Omental fat pad (tissue), 4 donors: ENCODE data around the gene MRM3. TPM values are rescaled to one million over a fixed set of nuclear protein-coding genes. Genes with fewer than 3 reads are reported as not detected.
"Not testable (repeated sequence)": the region's sequence is repeated elsewhere in the genome, so short reads cannot be mapped to it uniquely, and the experiment has no call there.

Experiments used
- ATAC-seq: fragments of 150-250 bp; one replicate; pipeline ENCODE4 v1.9.1; 2016; ENCODE audit warnings: mild to moderate bottlenecking, moderate library complexity; ENCODE audit not compliant: low FRiP score
- DNase-seq: peaks from one replicate; pipeline ENCODE4 v3.0.0-alpha.2; 2019; ENCODE audit warnings: low spot score
- CTCF ChIP-seq, 3 donors: fragments of 450-650 bp; IDR thresholded peaks; one replicate each; pipeline ENCODE4 v1.5.1; 2016 to 2017; ENCODE audit warnings: antibody characterized with exemption in 3 of 3, mild to moderate bottlenecking in 3 of 3, moderate library complexity in 2 of 3
- total RNA-seq, 4 donors: library from RNA; depleted of rRNA; stranded (reverse); fragments of >200 nt; gene quantifications; one replicate each; pipeline ENCODE4 v1.1.0, GENCODE V29; 2016

MRM3 gene
- total RNA-seq, 4 donors from 2014 or later: 14.0 to 23.8 (median 16.0) TPM

- ATAC-seq: no peak
- no peak for TF ChIP-seq CTCF (IDR thresholded peaks at IDR 0.05)
- DNase-seq: no peak
Observed at GRCh38 chr17:799261-799660, 17.1 kb downstream of the MRM3 start.

- no peak for TF ChIP-seq CTCF (IDR thresholded peaks at IDR 0.05)
- ATAC-seq (no peak), DNase-seq (no peak)
Observed at GRCh38 chr17:800446-801242, 18.5 kb downstream of the MRM3 start.

- DNase-seq (no peak), ATAC-seq (no peak)
- no peak for TF ChIP-seq CTCF (IDR thresholded peaks at IDR 0.05)
Observed at GRCh38 chr17:801660-802059, 19.5 kb downstream of the MRM3 start.

- ATAC-seq: no peak
- TF ChIP-seq CTCF (IDR thresholded peaks at IDR 0.05): no peak
- DNase-seq: no peak
Observed at GRCh38 chr17:802481-802880, 20.3 kb downstream of the MRM3 start.

- TF ChIP-seq CTCF (IDR thresholded peaks at IDR 0.05): no peak
- no peak for DNase-seq
- no peak for ATAC-seq
Observed at GRCh38 chr17:802901-803881, 21.0 kb downstream of the MRM3 start.

- no peak for TF ChIP-seq CTCF (IDR thresholded peaks at IDR 0.05)
- ATAC-seq (no peak), DNase-seq (no peak)
Observed at GRCh38 chr17:804541-805435, 22.6 kb downstream of the MRM3 start.

GRCh38 chr17:805886-806285 lies 23.7 kb downstream of the MRM3 start:
- DNase-seq, ATAC-seq: not testable (repeated sequence)
